Glomerular endothelial cell (primary cell): ENCODE results near the gene KPNA6. TPM values are rescaled to one million over a fixed set of nuclear protein-coding genes. Genes with fewer than 3 reads are reported as not detected.
"Not testable (repeated sequence)": the region's sequence is repeated elsewhere in the genome, so short reads cannot be mapped to it uniquely, and the experiment has no call there.

Experiments used
- DNase-seq: peaks from one replicate; pipeline ENCODE4 v3.0.0-alpha.2; 2011; ENCODE audit warnings: low read depth, low spot score; ENCODE audit errors: extremely low read depth
- total RNA-seq: library from RNA; depleted of rRNA; stranded (reverse); fragments of >200 nt; gene quantifications from 2 replicates; pipeline ENCODE4 v1.2.3, GENCODE V29; 2015

KPNA6 gene
- 50.3 and 51.1 TPM in 2 replicates for total RNA-seq

GRCh38 chr1:32107742-32108661 is at the start of gene KPNA6:
Gene KPNA6 (plus strand): TSS chr1:32108056. CDS start chr1:32108131, 75 bp downstream.
- peak; percentile 90 for DNase-seq

- DNase-seq, result no peak
Observed at GRCh38 chr1:32060914-32061313, 46.9 kb upstream of the KPNA6 start.

- no peak for DNase-seq
Observed at GRCh38 chr1:32062867-32063230, 45.0 kb upstream of the KPNA6 start.

DNA sequence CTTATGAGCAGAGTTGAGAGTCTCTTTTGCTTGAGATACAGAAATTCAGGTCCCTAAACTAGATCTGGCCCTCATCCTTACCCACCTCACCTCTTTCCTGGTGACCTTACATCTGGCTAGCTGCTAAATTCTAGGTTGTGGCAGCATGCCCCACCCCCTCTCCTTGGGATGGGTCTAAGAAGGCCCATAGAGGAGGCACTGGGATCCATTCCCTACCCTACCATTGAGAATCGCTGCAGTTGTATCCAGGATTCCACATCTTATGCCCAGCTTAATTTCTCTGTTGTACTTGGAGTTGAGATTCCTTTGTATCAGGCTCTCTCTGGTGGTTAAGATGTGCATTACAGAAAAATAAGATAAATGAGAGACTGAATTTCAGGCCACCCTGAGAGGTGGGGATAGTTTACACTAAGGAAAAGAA is 44.6 kb upstream of the KPNA6 start:
- DNase-seq, result no peak

DNA sequence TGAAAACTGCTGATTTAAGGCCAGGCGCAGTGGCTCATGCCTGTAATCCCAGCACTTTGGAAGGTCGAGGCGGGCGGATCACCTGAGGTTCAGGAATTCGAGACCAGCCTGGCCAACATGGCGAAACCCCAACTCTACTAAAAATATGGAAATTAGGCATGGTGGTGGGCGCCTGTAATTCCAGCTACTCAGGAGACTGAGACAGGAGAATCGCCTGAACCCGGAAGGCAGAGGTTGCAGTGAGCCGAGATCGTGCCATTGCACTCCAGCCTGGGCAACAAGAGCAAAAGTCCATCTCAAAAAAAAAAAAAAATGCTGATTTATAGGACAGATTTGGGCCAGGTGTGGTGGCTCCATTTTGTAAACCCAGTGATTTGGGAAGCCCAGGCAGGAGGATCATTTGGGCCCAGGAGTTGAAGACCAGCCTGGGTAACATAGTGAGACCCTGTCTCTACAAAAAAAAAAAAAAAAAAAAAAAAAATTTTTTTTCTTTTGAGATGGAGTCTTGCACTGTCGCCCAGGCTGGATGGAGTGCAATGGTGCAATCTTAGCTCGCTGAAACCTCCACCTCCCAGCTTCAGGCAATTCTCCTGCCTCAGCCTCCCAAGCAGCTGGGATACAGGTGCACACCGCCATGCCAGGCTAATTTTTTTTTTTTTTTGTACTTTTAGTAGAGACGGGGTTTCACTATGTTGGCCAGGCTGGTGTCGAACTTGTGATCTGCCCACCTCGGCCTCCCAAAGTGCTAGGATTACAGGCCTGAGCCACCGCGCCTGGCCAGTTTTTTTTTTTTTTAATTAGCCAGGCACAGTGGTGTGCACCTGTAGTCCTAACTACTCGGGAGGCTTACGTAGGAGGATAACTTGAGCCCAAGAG is 42.0 kb upstream of the KPNA6 start:
- not testable (repeated sequence) for DNase-seq

DNA sequence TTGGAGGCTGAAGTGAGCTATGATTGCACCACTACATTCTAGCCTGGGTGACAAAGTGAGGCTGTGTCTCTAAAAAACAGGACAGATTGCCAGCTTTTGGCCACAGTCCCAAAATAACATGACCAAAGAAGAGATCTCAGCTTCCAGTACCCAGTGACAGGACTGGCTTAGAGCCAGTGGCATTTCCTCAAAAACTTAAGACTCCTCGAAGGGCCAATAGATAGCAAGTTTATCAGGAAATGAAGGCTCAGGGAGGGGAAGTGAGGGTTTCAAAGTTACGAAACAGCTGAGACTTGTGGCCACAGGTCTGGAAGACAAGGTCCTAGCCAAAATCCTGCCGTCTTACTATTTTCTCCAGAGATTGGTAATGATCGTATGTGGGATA is 41.4 kb upstream of the KPNA6 start:
- DNase-seq, result peak; percentile 97

- DNase-seq, result no peak
Observed at GRCh38 chr1:32068957-32069588, 38.8 kb upstream of the KPNA6 start.

DNA sequence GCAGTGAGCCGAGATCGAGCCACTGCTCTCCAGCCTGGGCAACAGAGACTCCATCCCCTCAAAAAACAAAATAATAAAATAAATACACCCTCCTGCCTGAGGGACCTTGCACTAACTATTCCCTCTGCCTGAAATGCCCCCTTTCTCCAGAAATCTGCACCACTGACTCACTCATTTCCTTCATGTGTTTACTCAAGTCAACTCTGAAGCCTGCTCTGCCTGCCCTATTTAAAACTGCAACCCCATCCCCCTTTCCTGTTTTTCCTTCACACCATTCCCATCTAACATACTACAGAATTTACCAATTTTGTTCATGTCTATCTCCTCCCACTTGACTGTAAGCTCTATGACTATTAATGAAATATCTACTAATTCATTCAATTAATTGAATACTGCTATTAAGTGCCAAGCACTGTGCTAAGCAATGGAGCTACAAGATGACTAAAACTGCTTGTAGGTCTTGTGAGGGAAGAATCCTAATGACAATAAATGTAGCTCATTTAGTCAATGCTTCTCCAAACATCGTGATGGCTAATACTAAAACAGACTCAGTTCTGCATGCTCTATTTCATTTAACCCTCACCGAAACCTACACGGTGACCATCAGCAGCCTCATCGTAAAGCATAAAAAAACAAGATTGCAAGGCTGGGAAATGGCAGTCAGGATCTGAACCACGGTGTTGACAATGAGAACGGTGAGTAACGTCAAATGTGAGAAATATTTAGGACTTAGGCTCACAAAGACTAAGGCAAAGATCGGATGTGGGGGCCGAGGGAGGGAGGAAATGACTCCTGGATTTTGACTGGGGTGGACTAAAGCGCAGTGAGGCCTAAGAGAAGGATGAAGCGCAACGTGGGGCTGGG is 35.9 kb upstream of the KPNA6 start:
- peak; percentile 78 for DNase-seq

DNA sequence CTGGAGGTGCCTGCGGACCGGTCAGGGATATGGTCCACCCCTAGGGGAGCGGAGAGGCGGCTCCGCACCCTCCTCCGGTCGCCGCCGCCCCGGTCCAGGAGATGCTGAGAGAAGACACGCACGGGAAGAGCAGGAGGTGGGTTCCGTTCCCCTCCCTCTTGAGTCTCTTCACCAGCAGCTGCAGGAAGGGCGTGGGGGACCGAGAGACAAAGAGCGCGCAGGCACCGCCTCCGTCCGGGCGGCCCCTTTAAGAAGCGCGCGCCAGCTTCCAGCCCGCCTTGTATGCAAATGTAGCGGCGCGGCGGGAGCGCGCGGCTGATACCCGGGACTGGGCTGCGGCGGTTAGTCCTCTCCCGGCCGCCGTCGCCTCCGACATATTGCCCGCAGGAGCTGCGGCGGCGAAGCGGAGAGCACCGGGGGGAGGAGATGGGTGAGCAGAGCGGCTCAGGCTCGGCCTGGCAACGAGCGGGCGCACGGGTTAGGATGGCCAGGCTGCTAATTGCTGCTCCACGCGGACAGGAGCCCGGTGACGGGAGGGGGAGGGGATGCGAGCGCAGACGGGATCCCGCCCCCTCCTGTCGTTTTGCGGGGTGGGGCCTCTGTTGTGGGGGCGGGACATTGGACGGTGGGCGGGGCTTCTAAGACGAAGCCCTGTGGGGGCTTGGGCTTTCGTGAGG is 35.1 kb upstream of the KPNA6 start, which contains the start of gene TMEM39B:
Gene TMEM39B (plus strand): TSS at position 318 of the 677 bp plus-strand sequence. CDS start 109 bp downstream, at position 427.
- DNase-seq, result no peak

GRCh38 chr1:32073299-32074229 is 34.3 kb upstream of the KPNA6 start:
- DNase-seq, result no peak

GRCh38 chr1:32074841-32075240 is 33.0 kb upstream of the KPNA6 start:
- no peak for DNase-seq

DNA sequence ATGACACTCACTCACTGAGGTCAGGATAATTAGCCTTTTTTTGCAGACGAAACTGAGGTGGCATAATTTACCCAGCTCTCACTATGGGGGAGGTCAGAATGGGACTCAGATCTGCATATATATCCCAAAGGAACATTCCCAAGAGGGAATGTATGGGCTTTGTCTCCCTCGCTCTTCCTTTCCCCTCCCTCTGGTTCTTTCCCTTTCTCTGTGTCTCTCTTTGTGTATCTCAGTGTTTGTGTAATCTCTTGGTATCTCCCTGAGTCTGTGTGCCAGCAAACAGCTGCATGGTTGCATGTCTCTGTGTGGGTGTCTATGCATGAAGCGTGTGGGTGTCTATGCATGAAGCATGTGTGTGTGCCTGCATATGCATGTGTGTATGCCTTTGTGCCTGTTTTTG is 30.4 kb upstream of the KPNA6 start:
- no peak for DNase-seq

GRCh38 chr1:32082022-32082421 is 25.8 kb upstream of the KPNA6 start:
- no peak for DNase-seq

- not testable (repeated sequence) for DNase-seq
Observed at GRCh38 chr1:32086381-32086780, 21.5 kb upstream of the KPNA6 start.

DNA sequence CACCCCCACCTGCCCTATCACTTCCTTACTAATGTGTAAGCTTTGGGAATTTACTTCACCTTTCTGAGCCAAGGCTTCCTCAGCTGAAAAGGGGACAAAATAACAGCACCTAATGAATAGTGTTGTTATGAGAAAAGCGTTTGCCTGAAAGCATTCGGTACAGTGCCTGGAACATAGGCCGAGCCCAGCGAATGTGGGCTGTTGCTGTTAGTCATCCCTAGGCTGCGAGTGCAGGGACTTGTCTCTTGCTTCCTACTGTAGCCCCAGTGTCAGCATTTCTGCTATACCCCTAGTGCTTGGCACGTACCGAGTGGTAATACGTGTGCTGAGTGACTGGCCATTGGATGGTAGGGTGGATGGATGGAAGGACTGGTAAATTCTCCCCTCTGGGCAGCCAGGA is 16.7 kb upstream of the KPNA6 start:
- no peak for DNase-seq

- no peak for DNase-seq
Observed at GRCh38 chr1:32091591-32091990, 16.3 kb upstream of the KPNA6 start.

DNA sequence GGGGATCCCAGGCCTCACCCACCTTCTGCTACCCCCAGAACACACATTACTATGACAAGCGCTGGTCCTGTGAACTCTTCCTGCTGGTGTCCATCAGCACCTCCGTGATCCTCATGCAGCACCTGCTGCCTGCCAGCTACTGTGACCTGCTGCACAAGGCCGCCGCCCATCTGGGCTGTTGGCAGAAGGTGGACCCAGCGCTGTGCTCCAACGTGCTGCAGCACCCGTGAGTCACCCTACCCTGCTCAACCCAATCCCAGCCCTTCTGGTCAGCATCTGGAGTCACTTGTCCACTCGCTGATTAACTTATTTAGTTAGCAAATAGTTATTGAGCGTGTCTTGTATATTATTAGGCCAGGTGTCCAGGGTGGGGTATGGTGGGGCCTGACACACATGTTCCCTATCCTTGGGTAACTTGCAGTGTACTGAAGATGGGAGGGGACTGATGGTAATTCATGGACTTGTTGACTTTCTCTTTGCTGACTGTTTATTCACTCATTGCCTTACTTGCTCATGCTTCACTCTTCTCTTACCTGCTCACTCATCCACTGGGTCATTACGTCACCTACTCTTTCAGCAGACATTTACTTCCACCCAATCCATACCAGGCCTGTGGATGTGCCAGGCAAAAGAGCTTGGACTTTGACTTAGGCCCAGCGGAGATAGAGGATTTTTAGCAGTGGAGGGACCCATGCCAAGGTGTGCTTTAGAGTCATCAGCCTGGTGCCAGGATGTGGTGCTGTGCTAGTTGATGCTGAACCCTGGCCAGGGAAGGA is 12.9 kb upstream of the KPNA6 start:
- DNase-seq, result no peak

DNA sequence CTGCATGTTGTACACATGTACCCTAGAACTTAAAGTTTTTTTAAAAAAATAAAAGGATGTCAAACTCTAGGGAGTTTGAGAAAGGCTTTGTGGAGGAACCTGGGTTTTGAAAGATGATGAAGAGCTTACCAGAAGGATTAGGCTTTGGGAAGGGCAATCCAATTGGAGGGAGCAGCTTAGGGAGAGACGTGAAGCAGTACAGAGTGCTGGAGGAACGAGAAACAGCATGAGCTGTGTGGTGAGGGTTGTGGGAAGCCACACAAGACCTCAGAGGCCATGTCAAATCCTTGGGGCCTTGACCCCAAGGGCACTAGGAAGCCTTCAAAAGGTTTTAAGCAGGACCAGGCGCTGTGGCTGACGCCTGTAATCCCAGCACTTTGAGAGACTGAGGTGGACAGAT is 8.4 kb upstream of the KPNA6 start:
- no peak for DNase-seq
